Fibroblast of lung (primary cell): Measurements from ENCODE around the gene DOCK4.

Experiments used
- CTCF ChIP-seq, 2 donors: IDR thresholded peaks in 1 of 2; conservative IDR thresholded peaks in 1 of 2; 1 replicate in 1 of 2; 2 replicates in 1 of 2; pipeline ENCODE4 v1.5.1; 2011 to 2012; ENCODE audit warnings: low read length in 2 of 2, control low read depth in 1 of 2, inconsistent platforms in 1 of 2, low read depth in 1 of 2, mild to moderate bottlenecking in 1 of 2
- EZH2 ChIP-seq: IDR thresholded peaks from 2 replicates; pipeline ENCODE4 v1.5.1; 2012; ENCODE audit warnings: low read length, control low read depth, mild to moderate bottlenecking; ENCODE audit errors: missing control alignments

GRCh38 chr7:112088484-112089016, 117.6 kb downstream of the DOCK4 start:
- no peak for TF ChIP-seq CTCF (conservative IDR thresholded peaks at IDR 0.05 in 1 of 2, IDR thresholded peaks at IDR 0.05 in 1 of 2; ENCODE audit: low read depth in 1 of 2, low read length in 2 of 2)
- no peak for TF ChIP-seq EZH2
